Measurements from ENCODE around the gene APOBR.
"Not testable (repeated sequence)": the region's sequence is repeated elsewhere in the genome, so short reads cannot be mapped to it uniquely, and the experiment has no call there.

APOBR gene

DNA sequence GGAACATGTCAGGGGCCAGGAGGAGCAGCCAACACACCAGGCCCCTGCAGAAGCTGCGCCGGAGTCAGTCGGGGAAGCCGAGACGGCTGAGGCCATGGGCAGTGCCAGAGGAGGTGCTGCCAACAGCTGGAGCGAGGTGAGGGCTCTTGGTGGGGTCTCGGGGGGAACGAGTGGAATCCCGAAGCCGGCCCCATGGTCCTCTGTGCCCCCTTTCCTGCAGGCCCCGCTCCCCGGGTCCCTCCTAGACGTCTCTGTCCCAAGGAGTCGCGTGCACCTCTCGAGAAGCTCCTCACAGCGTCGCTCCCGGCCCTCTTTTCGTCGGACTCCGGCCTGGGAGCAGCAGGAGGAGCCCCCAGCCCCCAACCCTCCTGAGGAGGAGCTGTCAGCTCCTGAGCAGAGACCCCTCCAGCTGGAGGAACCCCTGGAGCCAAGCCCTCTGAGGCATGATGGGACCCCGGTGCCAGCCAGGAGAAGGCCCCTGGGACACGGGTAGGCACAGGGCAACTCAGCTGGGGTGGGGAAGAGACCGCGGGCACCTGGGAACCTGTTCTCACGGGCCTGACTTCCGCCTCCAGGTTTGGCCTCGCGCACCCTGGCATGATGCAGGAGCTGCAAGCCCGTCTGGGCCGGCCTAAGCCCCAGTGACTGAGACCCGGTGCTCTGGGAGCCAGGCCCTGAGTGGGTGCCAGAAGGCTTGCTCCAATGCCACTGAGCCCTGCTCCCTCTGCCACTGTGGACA is 3.6 kb downstream of the APOBR start:
- no peak for DNase-seq
- no peak for ATAC-seq

DNA sequence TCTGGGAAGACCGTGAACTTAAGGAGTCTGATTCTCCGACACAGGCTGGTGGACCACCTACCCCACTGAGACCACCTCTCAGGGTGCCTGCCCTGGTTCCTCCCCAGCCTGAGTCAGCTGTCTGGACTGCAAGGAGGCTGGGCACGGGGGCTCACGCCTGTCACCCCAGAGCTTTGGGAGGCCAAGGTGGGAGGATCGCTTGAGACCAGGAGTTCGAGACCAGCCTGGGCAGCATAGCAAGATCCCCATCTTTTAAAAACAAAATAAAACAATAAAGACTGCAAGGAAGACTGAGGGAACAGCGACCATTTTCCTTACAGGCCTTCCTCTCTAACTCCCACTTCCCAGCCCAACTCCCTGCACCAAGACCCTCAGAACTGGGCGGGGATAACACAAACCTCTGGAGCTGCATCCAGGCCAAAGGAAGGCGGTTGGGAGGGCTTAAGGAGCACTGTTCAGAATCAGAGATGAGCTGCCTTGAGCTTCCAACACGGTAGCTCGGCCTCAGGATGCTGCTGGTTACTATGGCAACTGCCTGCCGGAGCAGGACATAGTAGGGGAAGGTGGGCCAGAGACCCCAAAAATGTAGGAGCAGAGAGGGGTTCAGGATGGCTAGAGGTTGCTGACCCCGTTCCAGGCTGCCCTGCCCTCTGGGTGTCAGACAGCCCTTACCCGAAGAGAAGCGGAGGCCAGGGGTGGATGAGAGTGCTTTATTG is 4.4 kb downstream of the APOBR start:
- ATAC-seq = no peak
- no peak for DNase-seq

DNA sequence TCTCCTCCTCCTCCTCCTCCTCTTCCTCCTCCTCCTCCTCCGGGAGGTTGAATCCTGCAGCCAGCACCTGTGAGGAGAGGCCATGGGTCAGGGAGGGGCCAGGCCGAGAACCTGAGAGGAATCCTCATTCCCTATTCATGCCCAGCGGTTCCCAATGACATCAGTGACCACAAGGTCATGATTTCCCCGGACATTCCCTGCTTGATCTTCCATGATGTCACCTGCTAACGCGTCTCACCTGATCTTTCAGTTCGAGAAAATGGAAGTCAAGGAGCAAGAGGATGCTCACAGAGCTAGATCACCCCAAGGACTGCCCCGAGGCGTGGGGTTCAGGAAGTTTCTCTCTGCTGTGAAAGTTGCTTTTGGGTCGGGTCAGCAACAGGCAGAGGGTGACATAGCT is 5.4 kb downstream of the APOBR start:
- DNase-seq = no peak
- no peak for ATAC-seq

DNA sequence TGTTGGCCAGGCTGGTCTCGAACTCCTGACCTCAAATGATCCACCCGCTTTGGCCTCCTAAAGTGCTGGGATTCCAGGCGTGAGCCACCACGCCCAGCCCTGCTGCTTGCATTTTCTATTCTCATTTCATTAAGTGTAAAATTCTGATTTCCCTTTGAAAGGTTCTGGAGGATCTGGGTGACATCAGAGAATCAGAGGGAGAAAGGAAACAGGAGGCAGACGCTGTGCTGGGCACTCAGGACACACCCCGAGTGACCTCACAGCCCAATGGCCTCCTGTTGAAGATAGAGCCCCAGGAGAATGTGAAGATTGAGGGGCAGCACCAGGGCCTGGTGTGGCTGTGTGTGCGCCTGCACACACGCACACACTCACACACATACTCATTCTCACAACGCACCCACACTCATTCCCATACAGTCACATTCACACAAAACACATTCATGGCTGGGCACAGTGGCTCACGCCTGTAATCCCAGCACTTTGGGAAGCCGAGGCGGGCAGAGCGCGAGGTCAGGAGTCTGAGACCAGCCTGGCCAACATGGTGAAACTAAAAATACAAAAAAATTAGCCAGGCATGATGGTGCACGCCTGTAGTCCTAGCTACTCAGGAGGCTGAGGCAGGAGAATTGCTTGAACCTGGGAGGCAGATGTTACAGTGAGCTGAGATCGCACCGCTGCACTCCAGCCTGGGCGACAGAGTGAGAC is 6.2 kb downstream of the APOBR start:
- not testable (repeated sequence) for DNase-seq, ATAC-seq

DNA sequence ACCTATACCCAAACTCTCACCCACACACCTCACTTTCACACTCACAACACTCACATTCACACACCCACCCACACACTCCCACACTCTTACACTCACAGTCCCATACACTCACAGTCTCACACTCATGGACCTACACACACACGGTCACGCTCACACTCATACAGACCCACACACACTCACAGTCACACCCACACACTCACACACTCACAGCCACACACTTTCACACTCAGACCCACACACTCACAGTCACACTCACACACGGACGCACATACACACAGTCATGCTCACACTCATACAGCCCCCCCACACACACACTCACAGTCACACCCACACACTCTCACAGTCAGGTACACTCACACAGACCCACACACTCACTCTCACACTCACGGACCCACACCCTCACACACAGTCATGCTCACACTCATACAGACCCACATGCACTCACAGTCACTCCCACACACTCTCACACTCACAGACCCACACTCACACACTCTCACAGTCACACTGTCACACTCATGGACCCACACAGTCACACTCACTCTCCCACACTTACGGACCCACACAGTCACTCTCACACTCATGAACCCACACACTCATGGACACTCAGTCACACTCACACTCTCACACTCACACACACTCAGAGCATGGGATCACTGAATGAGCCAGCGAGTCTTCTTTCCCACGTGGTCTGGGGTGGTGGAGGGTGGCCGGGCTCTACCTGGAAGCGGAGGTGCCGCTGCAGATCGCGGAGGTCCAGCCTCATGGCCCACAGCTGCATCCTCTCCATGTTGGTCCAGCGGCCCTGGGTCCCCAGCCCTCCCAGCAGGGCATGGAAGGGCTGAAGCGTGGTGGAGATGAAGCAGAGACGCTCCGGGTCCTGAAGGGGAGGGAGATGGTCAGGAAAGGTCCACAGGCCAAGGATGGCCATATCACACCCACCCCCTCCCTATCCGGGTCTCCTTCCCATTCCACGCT is 7.1 kb downstream of the APOBR start:
- ATAC-seq = no peak
- DNase-seq = no peak

DNA sequence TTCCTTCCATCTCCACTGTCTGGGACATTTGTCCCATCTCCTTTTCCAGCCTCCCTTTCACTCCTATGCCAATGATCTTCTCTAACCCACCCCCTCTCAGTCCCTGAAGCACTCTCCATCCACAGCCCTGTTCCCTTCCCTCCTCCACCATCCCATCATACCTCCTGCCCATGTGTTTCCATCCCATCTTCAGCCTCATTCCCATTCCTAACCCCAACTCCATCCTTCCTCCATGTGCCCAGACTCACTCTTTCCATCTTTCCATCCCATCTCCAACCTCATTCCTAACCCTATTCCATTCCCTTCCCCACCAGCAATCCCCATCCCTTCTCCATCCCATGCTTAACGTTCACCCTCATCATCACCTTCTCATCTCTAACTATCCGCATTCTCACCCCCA is 7.8 kb downstream of the APOBR start:
- no peak for DNase-seq

DNA sequence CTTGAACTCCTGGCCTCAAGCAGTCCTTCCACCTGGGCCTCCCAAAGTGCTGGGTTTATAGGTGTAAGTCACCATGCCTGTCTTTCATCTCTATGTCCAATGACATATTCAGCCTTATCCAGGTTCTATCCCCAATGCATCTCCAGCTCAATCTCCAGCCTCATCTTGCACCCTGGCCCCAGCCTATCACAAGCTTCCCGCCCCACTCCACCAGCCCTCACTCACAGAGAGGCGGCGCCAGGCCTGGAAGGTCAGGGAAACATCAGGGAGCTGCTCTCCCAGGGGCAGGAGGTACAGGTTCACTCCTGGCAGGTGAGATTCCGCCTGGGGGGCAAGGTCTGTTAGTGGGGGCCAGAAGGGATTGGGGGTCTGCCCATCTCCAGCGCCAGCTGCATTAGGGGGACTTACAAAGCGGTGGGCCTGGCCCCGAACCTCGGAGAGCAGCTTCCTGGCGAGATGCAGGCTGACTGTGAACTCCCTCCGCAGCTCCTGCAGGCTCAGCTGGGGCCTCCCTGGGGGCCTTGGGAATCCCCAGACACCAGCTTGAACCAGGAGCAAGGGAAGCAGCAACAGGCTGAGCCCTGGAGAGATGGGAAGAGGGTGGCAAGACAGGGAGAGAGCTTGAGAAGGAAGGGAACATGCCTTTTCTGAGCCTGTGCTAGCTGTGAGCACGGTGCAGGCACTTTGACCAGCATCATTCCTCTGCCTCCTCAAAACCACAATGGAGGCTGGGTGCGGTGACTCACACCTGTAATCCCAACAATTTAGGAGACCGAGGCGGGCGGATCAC is 9.2 kb downstream of the APOBR start:
- no peak for DNase-seq
- no peak for ATAC-seq

More for the DNA sequence above, 7.8 kb downstream of the APOBR start:
- ATAC-seq = no peak

- ATAC-seq (no peak), DNase-seq (no peak)
Observed at GRCh38 chr16:28504707-28505404, 10.4 kb downstream of the APOBR start.

DNA sequence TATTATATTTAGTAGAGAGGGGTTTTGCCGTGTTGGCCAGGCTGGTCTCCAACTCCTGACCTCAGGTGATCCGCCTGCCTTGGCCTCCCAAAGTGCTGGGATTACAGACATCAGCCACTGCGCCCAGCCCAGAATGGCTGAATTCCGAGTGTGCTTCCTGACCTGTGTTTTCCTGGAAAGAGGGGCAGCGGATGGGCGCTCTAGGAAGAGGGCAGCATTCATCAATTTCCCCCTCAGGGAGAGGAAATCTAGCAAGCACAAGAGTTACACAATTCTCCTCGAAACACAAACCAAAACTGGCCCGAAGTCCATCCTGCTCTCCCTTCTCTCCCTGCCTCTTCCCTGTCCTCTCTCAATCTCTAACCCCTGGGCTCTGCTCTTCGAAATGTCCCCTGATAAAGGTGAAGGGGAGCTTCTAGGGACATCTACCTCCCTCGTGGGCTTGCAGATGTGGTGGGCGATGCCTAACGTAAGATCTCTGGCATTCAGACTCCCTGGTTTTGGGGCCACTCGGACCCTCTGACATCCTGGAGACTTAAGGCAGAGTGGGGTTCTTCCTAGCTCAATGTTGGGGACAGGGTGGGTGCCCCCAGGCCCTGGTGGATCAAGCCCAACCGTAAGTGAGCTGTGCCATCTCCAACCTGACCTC is 11.2 kb downstream of the APOBR start:
- DNase-seq (no peak), ATAC-seq (no peak)

- ATAC-seq = no peak
Observed at GRCh38 chr16:28511031-28511430, 16.6 kb downstream of the APOBR start.

DNA sequence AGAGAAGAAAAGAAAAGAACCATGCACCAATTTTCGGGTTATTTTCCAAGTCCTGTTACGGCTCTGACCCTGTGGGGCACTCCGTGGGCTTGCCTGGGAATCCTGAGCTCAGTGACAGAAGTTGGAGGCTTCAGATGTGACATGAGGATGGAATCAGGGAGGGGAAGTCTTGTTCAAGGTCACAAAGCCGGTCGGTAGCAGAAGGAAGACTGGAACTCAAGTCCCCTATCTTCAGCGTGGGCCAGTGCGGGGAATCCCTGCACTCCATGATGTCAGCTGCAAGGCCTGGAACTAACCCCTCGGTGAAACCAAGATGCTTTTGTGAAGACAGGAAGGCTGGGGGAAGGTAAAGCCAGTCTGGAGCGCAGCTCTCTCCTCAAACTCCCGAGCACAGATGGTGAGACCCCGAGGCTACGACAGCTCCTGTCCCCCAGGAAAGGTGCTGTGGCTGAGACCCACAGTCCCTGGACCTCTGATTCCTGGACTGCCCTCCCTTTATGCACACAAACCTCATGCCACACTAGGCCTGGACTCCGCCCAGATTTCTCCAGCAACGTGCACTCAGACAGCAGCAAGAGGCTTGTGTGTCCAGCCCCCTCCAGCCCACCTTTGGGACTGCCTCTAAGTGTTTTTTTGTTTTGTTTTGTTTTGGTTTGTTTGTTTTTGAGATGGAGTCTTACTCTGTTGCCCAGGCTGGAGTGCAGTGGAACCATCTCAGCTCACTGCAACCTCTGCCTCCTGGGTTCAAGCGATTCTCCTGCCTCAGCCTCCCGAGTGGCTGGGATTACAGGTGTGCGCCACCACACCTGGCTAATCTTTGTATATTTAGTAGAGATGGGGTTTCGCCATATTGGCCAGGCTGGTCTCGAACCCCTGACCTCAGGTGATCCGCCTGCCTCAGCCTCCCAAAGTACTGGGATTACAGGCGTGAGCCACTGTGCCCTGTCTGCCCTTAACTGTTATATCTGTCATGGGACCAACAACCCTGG is 17.7 kb downstream of the APOBR start:
- ATAC-seq = no peak
- DNase-seq = no peak

More at GRCh38 chr16:28511031-28511430, 16.6 kb downstream of the APOBR start:
- DNase-seq = no peak

GRCh38 chr16:28513484-28514181 is 19.2 kb downstream of the APOBR start:
- ATAC-seq = no peak
- no peak for DNase-seq

- DNase-seq = no peak
- no peak for ATAC-seq
Observed at GRCh38 chr16:28514246-28514645, 19.8 kb downstream of the APOBR start.

DNA sequence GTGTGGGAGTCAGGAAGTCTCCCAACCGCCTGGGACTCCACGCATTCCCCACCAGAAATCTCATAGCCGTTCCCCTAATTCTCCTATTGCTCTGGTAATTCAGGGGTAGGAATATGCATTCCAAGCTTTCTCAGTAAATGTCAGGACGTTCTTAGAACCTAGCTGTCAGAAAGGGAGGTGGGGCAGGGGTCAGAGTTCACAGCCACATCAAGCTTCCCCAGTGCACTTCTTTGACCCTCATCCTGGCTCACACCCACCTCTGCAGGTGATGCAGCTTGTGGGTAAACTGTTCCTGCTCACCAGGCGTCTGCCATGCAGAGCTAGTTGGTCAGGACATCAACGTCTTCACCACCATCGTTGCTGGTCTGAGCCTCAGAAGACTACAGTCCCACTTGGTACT is 26.2 kb downstream of the APOBR start:
- DNase-seq = no peak
- ATAC-seq = no peak

DNA sequence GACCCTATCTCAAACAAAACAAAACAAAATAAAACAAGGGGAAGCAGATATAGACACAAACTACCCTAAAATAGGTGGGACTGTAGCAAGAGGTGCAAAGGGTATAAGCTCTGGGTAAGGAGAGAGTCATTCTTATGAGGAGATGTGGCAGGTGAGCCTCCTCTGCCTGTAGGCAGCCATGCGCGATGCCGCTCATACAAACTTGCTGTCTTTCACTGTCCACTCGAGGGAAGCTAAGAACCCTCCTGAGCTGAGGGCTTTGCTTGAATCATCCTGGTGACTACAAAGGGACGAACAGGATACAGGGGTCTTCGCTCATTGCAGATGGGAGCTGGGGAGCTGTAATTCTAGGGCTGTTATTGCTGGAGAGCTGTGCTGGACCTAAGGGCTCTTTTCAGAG is 27.0 kb downstream of the APOBR start:
- ATAC-seq (no peak), DNase-seq (no peak)

- ATAC-seq = no peak
- DNase-seq = no peak
Observed at GRCh38 chr16:28522792-28523191, 28.3 kb downstream of the APOBR start.

DNA sequence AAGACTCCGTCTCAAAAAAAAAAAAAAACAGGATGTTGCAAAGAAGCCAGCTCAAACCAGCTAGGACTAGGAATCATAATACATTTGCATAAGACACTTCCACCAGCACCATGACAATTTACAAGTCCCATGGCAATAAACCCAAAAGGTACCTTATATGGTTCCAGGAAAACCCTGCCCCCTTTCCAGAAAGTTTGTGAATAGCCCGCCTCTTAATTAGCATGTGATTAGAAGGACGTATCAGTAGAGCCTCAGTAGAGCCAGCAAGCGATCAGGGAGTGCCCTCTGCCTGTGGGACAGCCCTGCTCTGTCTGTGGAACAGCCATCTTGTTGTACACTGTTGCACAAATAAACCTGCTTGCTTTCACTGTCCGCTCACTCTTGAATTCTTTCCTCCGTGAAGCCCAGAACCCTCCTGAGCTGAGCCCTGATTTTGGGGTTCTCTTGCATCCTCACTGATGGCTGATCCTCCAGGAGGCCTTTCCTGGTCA is 30.3 kb downstream of the APOBR start:
- ATAC-seq (no peak), DNase-seq (no peak)

Data from stimulated activated naive CD8-positive, alpha-beta T cell treated with anti-CD3 and anti-CD28 coated beads, Interleukin-15, Interleukin-2, amounts not matched to agents 100 U/mL and 50 U/mL, for 24 hours (primary cell).